Stimulated activated CD8-positive, alpha-beta memory T cell treated with anti-CD3 and anti-CD28 coated beads, Interleukin-4, amount 100 ng/mL, for 4 hours (primary cell): ENCODE data around the gene PNPO.
"Not testable (repeated sequence)": the region's sequence is repeated elsewhere in the genome, so short reads cannot be mapped to it uniquely, and the experiment has no call there.

Experiments
- DNase-seq, 2 donors: peaks; one replicate each; pipeline ENCODE4 v3.0.0-alpha.2; 2020; ENCODE audit warnings: low read depth in 2 of 2, low spot score in 1 of 2

PNPO gene

GRCh38 chr17:47917581-47917980 is 23.8 kb upstream of the PNPO start:
- DNase-seq = no peak

- DNase-seq = no peak
These were observed 23.4 kb upstream of the PNPO start for GRCh38 chr17:47918006-47918405.

GRCh38 chr17:47918991-47919390 is 22.4 kb upstream of the PNPO start:
- DNase-seq = no peak

GRCh38 chr17:47919889-47920288 is 21.5 kb upstream of the PNPO start:
- DNase-seq = not testable (repeated sequence)

GRCh38 chr17:47924785-47925677 is 16.3 kb upstream of the PNPO start:
- no peak for DNase-seq

GRCh38 chr17:47925678-47925988 is 15.7 kb upstream of the PNPO start:
- no peak for DNase-seq

- DNase-seq = no peak
These were observed 13.5 kb upstream of the PNPO start for GRCh38 chr17:47927821-47928400.

GRCh38 chr17:47928415-47928814 is 13.0 kb upstream of the PNPO start:
- no peak for DNase-seq

GRCh38 chr17:47929218-47930000 is 12.0 kb upstream of the PNPO start:
- no peak for DNase-seq

GRCh38 chr17:47931848-47932247 is 9.5 kb upstream of the PNPO start:
- no peak for DNase-seq

- no peak for DNase-seq
These were observed 6.5 kb upstream of the PNPO start for GRCh38 chr17:47934856-47935255.

GRCh38 chr17:47935468-47935867 is 5.9 kb upstream of the PNPO start:
- DNase-seq = not testable (repeated sequence)

- no peak for DNase-seq
These were observed 5.4 kb upstream of the PNPO start for GRCh38 chr17:47935961-47936360.

- no peak for DNase-seq
These were observed 3.4 kb upstream of the PNPO start for GRCh38 chr17:47937941-47938340.

GRCh38 chr17:47942096-47942510 is 732 bp downstream of the PNPO start:
- DNase-seq = no peak

GRCh38 chr17:47942568-47942967 is 1.2 kb downstream of the PNPO start:
- no peak for DNase-seq

GRCh38 chr17:47945080-47945479 is 3.7 kb downstream of the PNPO start:
- no peak for DNase-seq

- no peak for DNase-seq
These were observed 4.4 kb downstream of the PNPO start for GRCh38 chr17:47945529-47946508.

- DNase-seq = no peak
These were observed 5.1 kb downstream of the PNPO start for GRCh38 chr17:47946516-47946915.

- peak; percentile 40 to 47 for DNase-seq
These were observed 5.6 kb downstream of the PNPO start for GRCh38 chr17:47946929-47947397.

GRCh38 chr17:47948706-47949196 is 7.4 kb downstream of the PNPO start:
- DNase-seq = no peak
